Measurements from ENCODE around the gene EML3. TPM values are rescaled to one million over a fixed set of nuclear protein-coding genes. Genes with fewer than 3 reads are reported as not detected.
"Not testable (repeated sequence)": the region's sequence is repeated elsewhere in the genome, so short reads cannot be mapped to it uniquely, and the experiment has no call there.

The EML3 gene
- polyA plus RNA-seq, 1 donor (not counting 4 experiments of a cell fraction or from before 2014, with no cell fraction given) = 13.6 TPM

DNA sequence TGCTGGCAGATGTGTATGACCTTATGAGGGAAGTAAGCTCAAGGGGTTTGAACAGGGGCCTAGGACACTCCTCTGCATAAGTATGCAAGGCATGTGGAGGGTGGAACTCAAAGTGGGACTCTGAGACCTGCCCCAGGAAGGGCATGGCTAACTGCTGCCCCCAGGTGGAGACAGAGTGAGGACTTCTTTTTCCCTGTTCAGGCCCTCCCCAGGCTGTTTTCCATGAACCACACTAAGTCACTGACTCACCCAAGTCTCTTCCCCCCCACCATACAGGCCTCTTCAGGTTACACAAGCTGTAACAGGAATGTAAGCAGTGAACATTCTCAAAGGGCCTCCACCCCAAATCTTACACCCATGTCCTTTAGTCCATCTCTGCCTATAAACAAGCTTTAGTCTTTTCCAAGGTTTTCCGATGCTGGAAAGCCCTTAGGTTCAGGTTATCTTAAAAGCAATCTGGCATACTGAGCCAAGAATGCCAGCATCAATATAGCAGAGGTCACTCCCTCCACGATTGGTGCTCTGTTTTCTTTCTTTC is 51.9 kb downstream of the EML3 start:
- Histone ChIP-seq H3K27me3 (ENCODE audit: control insufficient read depth, extremely low read depth, insufficient read depth, low read length) (no peaks in the 10 kb centered on the region), H3K9ac (ENCODE audit: control insufficient read depth, extremely low read depth, insufficient read depth, low read length) (peak overlapping the region; percentile 24), H3K4me1 (ENCODE audit: control insufficient read depth, extremely low read depth, insufficient read depth, low read length) (peaks cover 68% of the 10 kb centered on the region), H4K20me1 (ENCODE audit: control insufficient read depth, extremely low read depth, insufficient read depth, low read length) (peaks cover 13% of the 10 kb centered on the region), H3K36me3 (ENCODE audit: control insufficient read depth in 2 of 2, extremely low read depth in 1 of 2, insufficient read depth in 2 of 2, low read length in 2 of 2) (peaks cover 13 to 35% of the 10 kb centered on the region in 2 experiments), H3K79me2 (ENCODE audit: control insufficient read depth, insufficient read depth, low read length) (peaks cover 26% of the 10 kb centered on the region), H3K4me3 (ENCODE audit: control insufficient read depth in 2 of 3, extremely low read depth in 1 of 3, insufficient read depth in 2 of 3, low read depth in 1 of 3, low read length in 3 of 3) (peak overlapping the region in 2 of 3 experiments; percentile 8 to 21), H2AFZ (ENCODE audit: control insufficient read depth, low read length) (no peak overlapping the region), H3K9me1 (ENCODE audit: control insufficient read depth, extremely low read depth, insufficient read depth, low read length) (no peaks in the 10 kb centered on the region), H3K4me2 (ENCODE audit: control insufficient read depth, extremely low read depth, insufficient read depth, low read depth, low read length) (peak overlapping the region; percentile 67), H3K27ac (ENCODE audit: control insufficient read depth, insufficient read depth, low read length) (peak overlapping the region; percentile 81), H3K9me3 (ENCODE audit: control insufficient read depth, low read depth, low read length) (no peaks in the 10 kb centered on the region)
- dilution Hi-C loops (cut with MboI; ENCODE audit: extremely low pct_ligation_motif_present, low sequenced_read_pairs) = no loop called here
- DNase-seq (ENCODE audit: low read depth, low spot score) (peak; percentile 98), FAIRE-seq (peak; percentile 89)
- TF ChIP-seq EZH2 (IDR thresholded peaks at IDR 0.05; ENCODE audit: low read length) = no peak
- TF ChIP-seq, protein P1, sequence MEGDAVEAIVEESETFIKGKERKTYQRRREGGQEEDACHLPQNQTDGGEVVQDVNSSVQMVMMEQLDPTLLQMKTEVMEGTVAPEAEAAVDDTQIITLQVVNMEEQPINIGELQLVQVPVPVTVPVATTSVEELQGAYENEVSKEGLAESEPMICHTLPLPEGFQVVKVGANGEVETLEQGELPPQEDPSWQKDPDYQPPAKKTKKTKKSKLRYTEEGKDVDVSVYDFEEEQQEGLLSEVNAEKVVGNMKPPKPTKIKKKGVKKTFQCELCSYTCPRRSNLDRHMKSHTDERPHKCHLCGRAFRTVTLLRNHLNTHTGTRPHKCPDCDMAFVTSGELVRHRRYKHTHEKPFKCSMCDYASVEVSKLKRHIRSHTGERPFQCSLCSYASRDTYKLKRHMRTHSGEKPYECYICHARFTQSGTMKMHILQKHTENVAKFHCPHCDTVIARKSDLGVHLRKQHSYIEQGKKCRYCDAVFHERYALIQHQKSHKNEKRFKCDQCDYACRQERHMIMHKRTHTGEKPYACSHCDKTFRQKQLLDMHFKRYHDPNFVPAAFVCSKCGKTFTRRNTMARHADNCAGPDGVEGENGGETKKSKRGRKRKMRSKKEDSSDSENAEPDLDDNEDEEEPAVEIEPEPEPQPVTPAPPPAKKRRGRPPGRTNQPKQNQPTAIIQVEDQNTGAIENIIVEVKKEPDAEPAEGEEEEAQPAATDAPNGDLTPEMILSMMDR (optimal IDR thresholded peaks at IDR 0.05 in 1 of 3, IDR thresholded peaks at IDR 0.05 in 1 of 3, conservative IDR thresholded peaks at IDR 0.05 in 1 of 3; ENCODE audit: extremely low read depth in 1 of 3, insufficient read depth in 2 of 3, low read length in 3 of 3) = peak; percentile 88 to 98 (median 93)

DNA sequence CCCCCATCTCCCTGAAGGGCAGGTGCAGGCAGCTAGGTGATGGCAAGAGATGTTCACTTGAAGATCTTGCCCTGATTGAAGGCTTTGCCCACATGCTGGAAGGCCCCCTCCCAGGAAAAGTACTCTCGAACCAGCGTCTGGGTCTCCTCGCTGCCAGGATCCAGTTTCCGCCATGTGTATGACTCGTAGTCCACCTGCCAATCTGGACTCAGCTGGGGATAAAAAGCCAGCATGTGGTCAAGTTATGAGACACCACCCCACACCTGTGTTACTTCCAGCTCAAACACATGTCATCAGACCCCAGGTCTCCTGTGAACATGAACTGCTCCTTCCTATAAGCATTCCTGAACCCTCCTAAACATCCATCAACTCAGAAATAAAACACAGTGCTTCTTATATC is 52.9 kb downstream of the EML3 start:
- H3K4me2 ChIP-seq (ENCODE audit: control insufficient read depth, extremely low read depth, insufficient read depth, low read depth, low read length) = peak overlapping the region; percentile 67
- peaks cover 78% of the 10 kb centered on the region for H3K4me1 ChIP-seq (ENCODE audit: control insufficient read depth, extremely low read depth, insufficient read depth, low read length)
- H3K9ac ChIP-seq (ENCODE audit: control insufficient read depth, extremely low read depth, insufficient read depth, low read length); H2AFZ ChIP-seq (ENCODE audit: control insufficient read depth, low read length); H3K9me1 ChIP-seq (ENCODE audit: control insufficient read depth, extremely low read depth, insufficient read depth, low read length); DNase-seq (ENCODE audit: low read depth, low spot score); H3K27me3 ChIP-seq (ENCODE audit: control insufficient read depth, extremely low read depth, insufficient read depth, low read length); H3K4me3 ChIP-seq (ENCODE audit: control insufficient read depth in 2 of 3, extremely low read depth in 1 of 3, insufficient read depth in 2 of 3, low read depth in 1 of 3, low read length in 3 of 3); FAIRE-seq; dilution Hi-C loops (cut with MboI; ENCODE audit: extremely low pct_ligation_motif_present, low sequenced_read_pairs); H3K9me3 ChIP-seq (ENCODE audit: control insufficient read depth, low read depth, low read length): not testable (repeated sequence)
- peaks cover 13 to 32% of the 10 kb centered on the region in 2 experiments for H3K36me3 ChIP-seq (ENCODE audit: control insufficient read depth in 2 of 2, extremely low read depth in 1 of 2, insufficient read depth in 2 of 2, low read length in 2 of 2)
- H4K20me1 ChIP-seq (ENCODE audit: control insufficient read depth, extremely low read depth, insufficient read depth, low read length) = peaks cover 13% of the 10 kb centered on the region
- H3K27ac ChIP-seq (ENCODE audit: control insufficient read depth, insufficient read depth, low read length) = peak overlapping the region; percentile 49
- H3K79me2 ChIP-seq (ENCODE audit: control insufficient read depth, insufficient read depth, low read length) = peaks cover 16% of the 10 kb centered on the region

DNA sequence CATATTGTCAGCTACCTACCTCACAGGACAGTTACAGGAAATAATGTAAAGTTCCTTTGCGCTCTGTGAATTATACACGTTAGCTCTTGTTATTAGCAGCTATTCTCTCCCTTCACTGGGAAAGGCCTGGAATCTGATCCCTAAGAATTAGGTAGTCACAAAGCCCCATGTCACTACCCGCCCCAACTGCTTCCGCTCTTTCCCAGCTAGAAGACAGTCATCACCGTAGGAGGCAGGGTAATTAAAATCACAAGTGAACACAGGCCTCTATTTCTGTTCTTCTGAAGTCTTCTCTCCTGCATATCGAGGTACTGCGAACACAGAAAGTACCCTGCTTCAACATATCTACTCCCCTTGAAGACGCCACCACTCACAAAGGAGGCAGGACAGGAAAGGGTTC is 53.4 kb downstream of the EML3 start:
- Histone ChIP-seq H3K4me1 (ENCODE audit: control insufficient read depth, extremely low read depth, insufficient read depth, low read length) (peaks cover 82% of the 10 kb centered on the region), H3K9me1 (ENCODE audit: control insufficient read depth, extremely low read depth, insufficient read depth, low read length) (peaks cover 2% of the 10 kb centered on the region), H3K27me3 (ENCODE audit: control insufficient read depth, extremely low read depth, insufficient read depth, low read length) (no peaks in the 10 kb centered on the region), H3K9me3 (ENCODE audit: control insufficient read depth, low read depth, low read length) (no peaks in the 10 kb centered on the region), H3K4me2 (ENCODE audit: control insufficient read depth, extremely low read depth, insufficient read depth, low read depth, low read length) (no peak overlapping the region), H3K79me2 (ENCODE audit: control insufficient read depth, insufficient read depth, low read length) (peaks cover 16% of the 10 kb centered on the region), H2AFZ (ENCODE audit: control insufficient read depth, low read length) (no peak overlapping the region), H3K4me3 (ENCODE audit: control insufficient read depth in 2 of 3, extremely low read depth in 1 of 3, insufficient read depth in 2 of 3, low read depth in 1 of 3, low read length in 3 of 3) (no peak overlapping the region), H3K9ac (ENCODE audit: control insufficient read depth, extremely low read depth, insufficient read depth, low read length) (no peak overlapping the region), H3K36me3 (ENCODE audit: control insufficient read depth in 2 of 2, extremely low read depth in 1 of 2, insufficient read depth in 2 of 2, low read length in 2 of 2) (peaks cover 13 to 32% of the 10 kb centered on the region in 2 experiments), H4K20me1 (ENCODE audit: control insufficient read depth, extremely low read depth, insufficient read depth, low read length) (peaks cover 13% of the 10 kb centered on the region), H3K27ac (ENCODE audit: control insufficient read depth, insufficient read depth, low read length) (peak overlapping the region; percentile 49)
- dilution Hi-C loops (cut with MboI; ENCODE audit: extremely low pct_ligation_motif_present, low sequenced_read_pairs) = no loop called here
- no peak for DNase-seq (ENCODE audit: low read depth, low spot score)
- TF ChIP-seq EZH2 (IDR thresholded peaks at IDR 0.05; ENCODE audit: low read length) = no peak
- TF ChIP-seq, protein P1 (optimal IDR thresholded peaks at IDR 0.05 in 1 of 3, IDR thresholded peaks at IDR 0.05 in 1 of 3, conservative IDR thresholded peaks at IDR 0.05 in 1 of 3; ENCODE audit: extremely low read depth in 1 of 3, insufficient read depth in 2 of 3, low read length in 3 of 3) = no peak
- no peak for FAIRE-seq

Measured in keratinocyte (primary cell).